IMR-90 (cell line): ENCODE results near the gene GBA2.

ENCODE experiments used
- CHD1 ChIP-seq: IDR thresholded peaks from 2 replicates; pipeline ENCODE4 v1.6.1; 2012; ENCODE audit warnings: low read depth, low read length, improper control_type of control experiment
- CTCF ChIP-seq: conservative IDR thresholded peaks from 2 replicates; pipeline ENCODE4 v1.5.1; 2012; ENCODE audit warnings: mild to moderate bottlenecking, low read depth, low read length, improper control_type of control experiment
- MAZ ChIP-seq: IDR thresholded peaks from 2 replicates; pipeline ENCODE4 v1.6.1; 2012; ENCODE audit warnings: low read depth, mild to moderate bottlenecking, low read length, improper control_type of control experiment, moderate library complexity, borderline replicate concordance
- MXI1 ChIP-seq: IDR thresholded peaks from 2 replicates; pipeline ENCODE4 v1.6.1; 2012; ENCODE audit warnings: low read depth, mild to moderate bottlenecking, low read length, moderate library complexity, borderline replicate concordance
- POLR2A ChIP-seq: IDR thresholded peaks from 2 replicates; pipeline ENCODE4 v1.6.1; 2012; ENCODE audit warnings: mild to moderate bottlenecking, low read depth, low read length
- SMC3 ChIP-seq: fragments of 150-350 bp; IDR thresholded peaks from 2 replicates; pipeline ENCODE4 v1.6.1; 2016; ENCODE audit warnings: low read depth, mild to moderate bottlenecking, antibody characterized with exemption, low read length, moderate library complexity

GRCh38 chr9:35713578-35713977 is 35.5 kb downstream of the GBA2 start:
- TF ChIP-seq CHD1 = no peak
- TF ChIP-seq CTCF = no peak
- TF ChIP-seq MXI1 = no peak
- no peak for TF ChIP-seq POLR2A
- no peak for TF ChIP-seq MAZ
- TF ChIP-seq SMC3 = no peak
